Right lobe of liver (tissue), 6 donors: ENCODE measurements around the gene RIPOR2. TPM values are rescaled to one million over a fixed set of nuclear protein-coding genes. Genes with fewer than 3 reads are reported as not detected.

Source experiments
- ATAC-seq, 4 donors: fragments of 200-7000 bp; cut with Tn5 transposase; one replicate each; pipeline ENCODE4 v1.9.1; 2020; ENCODE audit warnings: mild to moderate bottlenecking in 4 of 4, moderate library complexity in 4 of 4
- DNase-seq, 3 donors: peaks; one replicate each; pipeline ENCODE4 v3.0.0-alpha.2; 2020
- H3K27ac ChIP-seq, 3 donors: fragments of 200-600 bp; one replicate each; pipeline ENCODE4 v1.8.0; 2022
- H3K27me3 ChIP-seq, 2 donors: fragments of 200-600 bp; one replicate each; pipeline ENCODE4 v1.8.0; 2022
- H3K36me3 ChIP-seq, 4 donors: fragments of 200-600 bp; sonication (generic) in 1 of 4; one replicate each; pipeline versions ENCODE4 v1.5.1 to v1.8.0; 2017 to 2022; ENCODE audit warnings: control low read depth in 1 of 4
- H3K4me1 ChIP-seq, 4 donors: fragments of 200-600 bp; sonication (generic) in 1 of 4; one replicate each; pipeline versions ENCODE4 v1.5.1 to v1.8.0; 2017 to 2022; ENCODE audit warnings: control low read depth in 1 of 4
- H3K4me3 ChIP-seq, 3 donors: fragments of 200-600 bp; one replicate each; pipeline ENCODE4 v1.8.0; 2022
- H3K9me3 ChIP-seq, 4 donors: fragments of 200-600 bp; sonication (generic) in 1 of 4; one replicate each; pipeline versions ENCODE4 v1.5.1 to v1.8.0; 2017 to 2022; ENCODE audit warnings: control low read depth in 1 of 4
- CTCF ChIP-seq, 4 donors: fragments of 200-600 bp in 3 of 4; fragments of 450-650 bp in 1 of 4; IDR thresholded peaks; one replicate each; pipeline versions ENCODE4 v1.5.1 to v1.8.0; 2016 to 2022; ENCODE audit warnings: antibody characterized with exemption in 4 of 4, mild to moderate bottlenecking in 2 of 4
- POLR2A ChIP-seq: fragments of 450-650 bp; IDR thresholded peaks from one replicate; pipeline ENCODE4 v1.6.1; 2017; ENCODE audit warnings: antibody characterized with exemption, mild to moderate bottlenecking
- WGBS: methylation state at CpG from one replicate; pipeline ENCODE4 v1.1.6; 2018; ENCODE audit warnings: low coverage, low lambda C conversion rate; ENCODE audit not compliant: insufficient coverage; ENCODE audit errors: missing lambda C conversion rate; 5-methylcytosine and 5-hydroxymethylcytosine counted together
- intact Hi-C, 2 donors: fragments of 100-400 bp; cut with DNase I; formaldehyde crosslinking; loops; one replicate each; pipeline versions ENCODE4 v1.11.2 to v1.14.1; 2022
- total RNA-seq, 6 experiments: library from RNA; depleted of rRNA in 2 of 6; stranded (reverse); fragments of >200 nt in 2 of 6; fragmentation: NEBNext Ultra II Directional in 3 of 6; extraction: Animal tissue kit (Norgen Biotek cat#: 25700) in 3 of 6; gene quantifications; one replicate each; pipeline versions ENCODE4 v1.1.0 to v1.2.4, GENCODE V29; 2016 to 2023
- donor health status: DM: no; HTN: yes; CAD: no.
- donor health status: DM: no; HTN: no; CAD: no.
- donor health status: DM: no; HTN: no; CAD: no.
- donor health status: DM: no; HTN: yes; CAD: no.
- donor health status: DM: no; HTN: yes; CAD: no.

Gene RIPOR2
- total RNA-seq, 6 experiments from 2014 or later = 1.8 to 4.6 (median 3.5) TPM

GRCh38 chr6:24967211-24967610, 31.5 kb upstream of the RIPOR2 start:
- intact Hi-C loops = no loop called here
- Histone ChIP-seq H3K27me3 (no peaks in the 10 kb centered on the region), H3K4me1 (no peaks in the 10 kb centered on the region), H3K4me3 (no peak overlapping the region), H3K36me3 (no peaks in the 10 kb centered on the region), H3K9me3 (no peaks in the 10 kb centered on the region), H3K27ac (no peak overlapping the region)
- ATAC-seq = no peak
- TF ChIP-seq POLR2A (no peak), CTCF (IDR thresholded peaks at IDR 0.05) (no peak)
- no peak for DNase-seq
- WGBS = 38% methylated on average over 1 of the region's 1 CpG

- DNase-seq (no peak), ATAC-seq (no peak)
- intact Hi-C loops = no loop called here
- Histone ChIP-seq H3K4me3 (no peak overlapping the region), H3K9me3 (no peaks in the 10 kb centered on the region), H3K27ac (no peak overlapping the region), H3K36me3 (no peaks in the 10 kb centered on the region), H3K27me3 (no peaks in the 10 kb centered on the region), H3K4me1 (no peaks in the 10 kb centered on the region)
- no peak for TF ChIP-seq POLR2A
- no peak for TF ChIP-seq CTCF (IDR thresholded peaks at IDR 0.05)
- 84% methylated on average over 4 of the region's 4 CpGs for WGBS
Measured at GRCh38 chr6:24966381-24966780, 30.6 kb upstream of the RIPOR2 start.

GRCh38 chr6:24963887-24964570, 28.3 kb upstream of the RIPOR2 start:
- Histone ChIP-seq H3K9me3 (no peaks in the 10 kb centered on the region), H3K27me3 (no peaks in the 10 kb centered on the region), H3K4me3 (no peak overlapping the region), H3K36me3 (no peaks in the 10 kb centered on the region), H3K27ac (no peak overlapping the region), H3K4me1 (no peaks in the 10 kb centered on the region)
- WGBS = 82% methylated on average over 5 of the region's 6 CpGs
- intact Hi-C loops = no loop called here
- TF ChIP-seq POLR2A (no peak), CTCF (IDR thresholded peaks at IDR 0.05) (no peak)
- DNase-seq (no peak), ATAC-seq (no peak)

GRCh38 chr6:24963339-24963738, 27.6 kb upstream of the RIPOR2 start:
- no peak for ATAC-seq
- Histone ChIP-seq H3K9me3 (no peaks in the 10 kb centered on the region), H3K27ac (no peak overlapping the region), H3K4me3 (no peak overlapping the region), H3K36me3 (no peaks in the 10 kb centered on the region), H3K27me3 (no peaks in the 10 kb centered on the region), H3K4me1 (no peaks in the 10 kb centered on the region)
- intact Hi-C loops = no loop called here
- TF ChIP-seq POLR2A (no peak), CTCF (IDR thresholded peaks at IDR 0.05) (no peak)
- no peak for DNase-seq
- WGBS = 63% methylated on average over 1 of the region's 1 CpG
